ENCODE measurements around the gene MACROD2. TPM values are rescaled to one million over a fixed set of nuclear protein-coding genes. Genes with fewer than 3 reads are reported as not detected.

Gene MACROD2
- total RNA-seq, 1 donor from 2014 or later: 6.4 TPM

GRCh38 chr20:16100111-16100510 is 2104.8 kb downstream of the MACROD2 start:
- H3K27me3 Mint-ChIP-seq (ENCODE audit: low read depth): no peaks in the 10 kb centered on the region
- H3K4me1 Mint-ChIP-seq: no peaks in the 10 kb centered on the region
- no peaks in the 10 kb centered on the region for H3K36me3 Mint-ChIP-seq (ENCODE audit: low read depth)
- DNase-seq (ENCODE audit: low read depth, low spot score): no peak
- TF ChIP-seq, protein P1, sequence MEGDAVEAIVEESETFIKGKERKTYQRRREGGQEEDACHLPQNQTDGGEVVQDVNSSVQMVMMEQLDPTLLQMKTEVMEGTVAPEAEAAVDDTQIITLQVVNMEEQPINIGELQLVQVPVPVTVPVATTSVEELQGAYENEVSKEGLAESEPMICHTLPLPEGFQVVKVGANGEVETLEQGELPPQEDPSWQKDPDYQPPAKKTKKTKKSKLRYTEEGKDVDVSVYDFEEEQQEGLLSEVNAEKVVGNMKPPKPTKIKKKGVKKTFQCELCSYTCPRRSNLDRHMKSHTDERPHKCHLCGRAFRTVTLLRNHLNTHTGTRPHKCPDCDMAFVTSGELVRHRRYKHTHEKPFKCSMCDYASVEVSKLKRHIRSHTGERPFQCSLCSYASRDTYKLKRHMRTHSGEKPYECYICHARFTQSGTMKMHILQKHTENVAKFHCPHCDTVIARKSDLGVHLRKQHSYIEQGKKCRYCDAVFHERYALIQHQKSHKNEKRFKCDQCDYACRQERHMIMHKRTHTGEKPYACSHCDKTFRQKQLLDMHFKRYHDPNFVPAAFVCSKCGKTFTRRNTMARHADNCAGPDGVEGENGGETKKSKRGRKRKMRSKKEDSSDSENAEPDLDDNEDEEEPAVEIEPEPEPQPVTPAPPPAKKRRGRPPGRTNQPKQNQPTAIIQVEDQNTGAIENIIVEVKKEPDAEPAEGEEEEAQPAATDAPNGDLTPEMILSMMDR (conservative IDR thresholded peaks at IDR 0.05): no peak
- H3K27ac Mint-ChIP-seq (ENCODE audit: unreplicated experiment): no peak overlapping the region
- no peak overlapping the region for H3K4me3 Mint-ChIP-seq
- H3K9me3 Mint-ChIP-seq: peaks cover 5% of the 10 kb centered on the region

GRCh38 chr20:16100767-16101166 is 2105.5 kb downstream of the MACROD2 start:
- no peak for DNase-seq (ENCODE audit: low read depth, low spot score)
- no peak overlapping the region for H3K4me3 Mint-ChIP-seq
- no peaks in the 10 kb centered on the region for H3K27me3 Mint-ChIP-seq (ENCODE audit: low read depth)
- peaks cover 2% of the 10 kb centered on the region for H3K9me3 Mint-ChIP-seq
- no peak overlapping the region for H3K27ac Mint-ChIP-seq (ENCODE audit: unreplicated experiment)
- TF ChIP-seq, protein P1 (conservative IDR thresholded peaks at IDR 0.05): no peak
- no peaks in the 10 kb centered on the region for H3K4me1 Mint-ChIP-seq
- H3K36me3 Mint-ChIP-seq (ENCODE audit: low read depth): no peaks in the 10 kb centered on the region

Other genes starting within 250 kb of the MACROD2 start
- 18.9 and 20.7 TPM in 2 replicates for gene ESF1, start 210.6 kb upstream of the MACROD2 start, total RNA-seq
- 30.3 and 32.6 TPM in 2 replicates for gene NDUFAF5, start 210.5 kb upstream of the MACROD2 start, total RNA-seq
- gene SEL1L2, start 4.9 kb upstream of the MACROD2 start, total RNA-seq: not detected in 2 replicates

Data from neural crest cell (in vitro differentiated cells).